Measurements from ENCODE around the gene NKTR.

The NKTR gene

GRCh38 chr3:42682301-42683070, 82.0 kb downstream of the NKTR start:
- no peak for DNase-seq (ENCODE audit: low read depth)

GRCh38 chr3:42683875-42684598, 83.6 kb downstream of the NKTR start:
- no peak for DNase-seq (ENCODE audit: low read depth)

DNA sequence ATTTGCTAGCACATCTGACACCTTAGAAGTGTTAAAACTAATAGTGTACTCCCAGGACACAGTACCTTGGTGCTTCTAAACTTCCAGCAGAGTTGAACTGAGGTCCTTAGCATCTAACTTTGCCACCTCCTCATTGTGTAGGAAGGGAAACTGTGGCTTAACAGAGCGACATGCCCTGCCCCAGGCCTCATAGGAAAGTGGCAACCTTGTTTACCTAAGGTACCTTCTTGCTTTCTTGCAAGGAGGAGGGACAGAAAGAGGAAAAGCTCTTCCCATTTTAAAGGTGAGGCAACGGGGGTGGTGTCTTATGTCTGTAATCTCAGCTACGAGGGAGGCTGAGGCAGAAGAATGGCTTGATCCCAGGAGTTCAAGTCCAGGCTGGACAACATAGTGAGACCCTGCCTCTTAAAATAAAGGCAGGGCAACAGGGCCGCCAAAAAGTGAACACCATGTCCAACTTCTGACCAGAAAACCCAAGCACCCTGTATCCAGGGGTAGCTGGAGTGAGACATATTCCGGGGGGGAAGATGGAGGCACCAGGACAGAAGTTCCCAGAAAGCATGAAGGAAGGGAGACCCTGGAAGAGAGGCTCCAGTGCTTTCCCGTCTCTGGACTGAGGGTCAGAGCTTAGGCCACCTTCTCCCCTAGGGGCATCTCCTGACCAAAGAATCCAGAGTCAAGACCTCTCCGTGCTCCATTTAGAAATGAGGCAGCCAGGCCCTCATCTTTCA, 84.3 kb downstream of the NKTR start:
- no peak for DNase-seq (ENCODE audit: low read depth)

DNA sequence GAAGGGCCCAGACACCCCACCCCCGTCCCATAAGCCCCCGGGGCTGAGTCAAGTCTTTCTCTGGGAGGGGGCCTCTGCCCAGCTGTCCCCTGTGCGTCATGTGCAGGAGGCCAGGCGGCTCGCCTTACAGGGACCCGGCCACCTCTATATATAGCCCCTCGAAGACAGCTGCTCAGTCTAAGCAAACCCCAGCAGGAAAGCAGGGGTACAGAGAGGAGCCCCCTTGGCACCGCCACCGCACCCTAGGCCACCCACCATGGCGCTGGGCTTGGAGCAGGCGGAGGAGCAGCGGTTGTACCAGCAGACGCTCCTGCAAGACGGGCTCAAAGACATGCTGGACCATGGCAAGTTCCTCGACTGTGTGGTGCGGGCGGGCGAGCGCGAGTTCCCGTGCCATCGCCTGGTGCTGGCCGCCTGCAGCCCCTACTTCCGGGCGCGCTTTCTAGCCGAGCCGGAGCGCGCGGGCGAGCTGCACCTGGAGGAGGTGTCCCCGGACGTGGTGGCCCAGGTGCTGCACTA, 84.9 kb downstream of the NKTR start, which contains the start of gene KLHL40:
Gene KLHL40, plus strand, starts transcription at position 175 of the 519 bp plus-strand sequence. Its CDS starts 82 bp downstream, at position 257.
- DNase-seq (ENCODE audit: low read depth): no peak

DNA sequence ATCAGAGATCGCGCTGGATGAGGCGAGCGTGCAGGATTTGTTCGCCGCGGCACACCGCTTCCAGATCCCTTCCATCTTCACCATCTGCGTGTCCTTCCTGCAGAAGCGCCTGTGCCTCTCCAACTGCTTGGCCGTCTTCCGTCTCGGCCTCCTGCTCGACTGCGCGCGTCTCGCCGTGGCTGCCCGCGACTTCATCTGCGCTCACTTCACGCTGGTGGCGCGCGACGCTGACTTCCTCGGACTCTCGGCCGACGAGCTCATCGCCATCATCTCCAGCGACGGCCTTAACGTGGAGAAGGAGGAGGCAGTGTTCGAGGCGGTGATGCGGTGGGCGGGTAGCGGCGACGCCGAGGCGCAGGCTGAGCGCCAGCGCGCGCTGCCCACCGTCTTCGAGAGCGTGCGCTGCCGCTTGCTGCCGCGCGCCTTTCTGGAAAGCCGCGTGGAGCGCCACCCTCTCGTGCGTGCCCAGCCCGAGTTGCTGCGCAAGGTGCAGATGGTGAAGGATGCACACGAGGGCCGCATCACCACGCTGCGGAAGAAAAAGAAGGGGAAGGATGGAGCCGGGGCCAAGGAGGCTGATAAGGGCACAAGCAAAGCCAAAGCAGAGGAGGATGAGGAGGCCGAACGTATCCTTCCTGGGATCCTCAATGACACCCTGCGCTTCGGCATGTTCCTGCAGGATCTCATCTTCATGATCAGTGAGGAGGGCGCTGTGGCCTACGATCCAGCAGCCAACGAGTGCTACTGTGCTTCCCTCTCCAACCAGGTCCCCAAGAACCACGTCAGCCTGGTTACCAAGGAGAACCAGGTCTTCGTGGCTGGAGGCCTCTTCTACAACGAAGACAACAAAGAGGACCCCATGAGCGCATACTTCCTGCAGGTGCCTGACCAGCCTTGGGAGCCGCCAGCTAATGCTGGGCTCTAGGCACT, 85.7 kb downstream of the NKTR start:
- DNase-seq (ENCODE audit: low read depth): no peak

- no peak for DNase-seq (ENCODE audit: low read depth)
These were observed 86.6 kb downstream of the NKTR start for GRCh38 chr3:42686832-42687650.

- DNase-seq (ENCODE audit: low read depth): no peak
These were observed 87.5 kb downstream of the NKTR start for GRCh38 chr3:42688016-42688415.

- DNase-seq (ENCODE audit: low read depth): no peak
These were observed 88.3 kb downstream of the NKTR start for GRCh38 chr3:42688487-42689420.

DNA sequence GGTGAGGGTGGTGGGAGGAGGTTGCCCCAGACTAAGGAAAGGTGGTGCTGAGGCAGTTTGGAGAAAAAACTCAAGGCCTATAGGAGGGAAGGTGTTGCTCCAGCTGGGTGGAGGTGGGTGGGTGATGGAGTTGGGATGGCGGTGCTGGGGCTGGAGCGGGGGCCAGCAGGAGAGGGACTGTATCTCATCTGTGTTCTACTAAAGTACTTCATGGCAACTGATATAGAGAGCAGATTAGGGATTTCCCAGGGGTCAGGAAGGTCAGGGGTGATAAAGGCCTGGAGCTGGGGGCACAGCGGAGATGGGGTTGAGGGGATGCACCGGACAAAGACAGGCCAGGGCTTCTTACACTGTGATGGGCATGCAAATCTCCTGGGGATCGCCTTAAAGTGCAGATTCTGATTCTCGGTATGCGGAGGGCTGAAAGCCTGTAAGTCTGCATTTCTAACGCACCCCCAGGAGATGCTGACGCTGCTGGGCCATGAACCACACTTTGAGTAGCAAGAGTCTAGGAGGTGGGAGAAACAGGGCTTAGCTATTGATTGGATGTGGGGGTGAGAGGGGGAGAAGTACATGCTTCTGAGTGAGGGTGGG, 89.0 kb downstream of the NKTR start:
- no peak for DNase-seq (ENCODE audit: low read depth)

DNA sequence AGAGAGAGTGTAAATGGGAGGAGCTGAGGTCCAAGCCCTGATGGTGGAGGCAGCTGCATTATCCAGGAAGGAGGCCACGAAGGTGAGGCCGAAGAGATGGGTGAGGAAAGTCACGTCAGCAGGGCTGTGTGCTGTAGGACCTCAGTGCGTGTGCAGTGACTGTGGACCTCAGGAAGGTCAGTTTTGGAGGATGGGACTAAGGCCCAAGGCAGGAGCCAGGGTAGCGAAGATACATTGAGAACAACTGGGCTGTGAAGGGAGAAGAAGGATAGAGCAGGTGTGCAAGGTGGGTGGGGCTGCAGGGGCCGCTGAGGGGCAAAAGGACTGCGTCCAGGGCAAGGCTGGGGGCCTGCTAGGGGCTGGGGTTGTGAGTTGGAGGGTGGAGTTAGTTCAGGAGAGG, 89.7 kb downstream of the NKTR start:
- DNase-seq (ENCODE audit: low read depth): no peak

DNA sequence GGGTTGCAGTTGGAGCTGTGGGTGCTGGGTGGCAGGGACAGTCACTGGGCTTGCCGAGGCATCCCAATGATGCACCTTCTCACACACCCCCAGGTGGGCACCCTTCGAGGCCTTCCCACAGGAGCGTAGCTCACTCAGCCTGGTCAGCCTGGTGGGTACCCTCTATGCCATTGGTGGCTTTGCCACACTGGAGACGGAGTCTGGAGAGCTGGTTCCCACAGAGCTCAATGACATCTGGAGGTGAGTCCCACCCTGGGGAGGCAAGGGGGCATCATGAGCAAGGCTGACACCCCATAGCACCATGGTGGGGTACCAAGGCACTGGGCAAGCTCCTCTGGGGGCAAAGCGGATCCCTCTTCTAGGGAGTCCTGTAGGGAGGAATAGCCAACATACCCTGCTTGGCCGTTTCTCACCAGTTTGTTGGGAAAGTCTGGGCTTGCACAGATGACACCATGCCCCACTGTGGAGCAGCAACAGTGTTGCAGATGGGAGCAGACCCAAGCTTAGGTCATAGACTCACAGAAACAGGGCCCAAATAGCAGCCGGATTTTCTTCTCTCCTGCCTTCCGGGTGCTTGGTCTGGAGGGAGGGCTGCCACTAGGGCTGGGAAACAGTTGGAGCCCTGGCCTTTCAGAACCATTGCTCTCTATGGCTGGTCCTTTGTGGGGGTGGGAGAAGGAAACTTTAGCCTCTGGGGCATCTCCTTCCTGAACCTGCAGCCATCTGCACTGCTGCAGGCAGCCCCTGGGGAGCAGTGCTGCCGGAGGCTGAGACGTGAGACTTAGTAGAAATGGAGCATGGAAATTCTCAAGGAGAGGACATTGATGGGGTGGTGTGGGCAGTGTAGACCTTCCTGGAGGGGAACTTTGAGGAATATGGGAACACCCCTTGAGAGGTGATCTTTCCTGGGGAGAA, 90.5 kb downstream of the NKTR start:
- no peak for DNase-seq (ENCODE audit: low read depth)

DNA sequence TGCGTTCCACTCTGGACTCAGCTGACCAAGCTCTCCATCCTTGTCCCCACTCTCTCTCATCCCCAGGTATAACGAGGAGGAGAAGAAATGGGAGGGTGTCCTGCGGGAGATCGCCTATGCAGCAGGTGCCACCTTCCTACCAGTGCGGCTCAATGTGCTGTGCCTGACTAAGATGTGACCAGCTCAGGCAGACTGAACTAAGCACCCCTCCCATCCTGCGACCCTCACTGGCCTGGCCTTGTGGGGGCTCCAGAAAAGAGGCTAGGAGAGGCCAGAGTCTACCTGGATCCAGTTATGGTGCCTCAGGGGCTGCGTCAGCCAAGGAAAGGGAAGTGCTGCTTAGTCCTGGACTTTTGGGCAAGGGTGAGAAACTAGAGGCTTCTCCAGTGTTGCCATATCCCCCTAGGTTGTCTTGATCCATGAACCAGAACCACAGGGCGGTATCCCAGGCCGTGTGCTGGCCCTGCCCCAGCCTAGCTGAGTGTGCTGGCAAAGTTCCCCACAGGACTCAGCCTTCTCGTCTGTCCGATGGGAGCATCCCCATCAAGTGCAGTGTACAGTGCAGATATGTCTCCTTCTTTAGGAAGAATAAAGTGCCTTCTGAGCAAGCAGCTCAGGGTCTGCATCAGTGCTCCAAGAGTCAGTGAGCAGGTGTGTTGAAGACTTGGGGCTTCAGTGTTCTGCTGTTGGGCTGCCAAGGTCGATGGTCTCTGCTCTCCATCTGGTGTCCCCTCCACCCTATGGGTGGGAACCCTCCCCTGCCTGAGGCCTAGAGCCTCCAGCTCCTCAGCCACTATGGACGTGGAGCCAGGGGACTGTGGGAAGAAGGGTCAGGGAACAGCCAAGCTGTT, 91.6 kb downstream of the NKTR start:
- no peak for DNase-seq (ENCODE audit: low read depth)

DNA sequence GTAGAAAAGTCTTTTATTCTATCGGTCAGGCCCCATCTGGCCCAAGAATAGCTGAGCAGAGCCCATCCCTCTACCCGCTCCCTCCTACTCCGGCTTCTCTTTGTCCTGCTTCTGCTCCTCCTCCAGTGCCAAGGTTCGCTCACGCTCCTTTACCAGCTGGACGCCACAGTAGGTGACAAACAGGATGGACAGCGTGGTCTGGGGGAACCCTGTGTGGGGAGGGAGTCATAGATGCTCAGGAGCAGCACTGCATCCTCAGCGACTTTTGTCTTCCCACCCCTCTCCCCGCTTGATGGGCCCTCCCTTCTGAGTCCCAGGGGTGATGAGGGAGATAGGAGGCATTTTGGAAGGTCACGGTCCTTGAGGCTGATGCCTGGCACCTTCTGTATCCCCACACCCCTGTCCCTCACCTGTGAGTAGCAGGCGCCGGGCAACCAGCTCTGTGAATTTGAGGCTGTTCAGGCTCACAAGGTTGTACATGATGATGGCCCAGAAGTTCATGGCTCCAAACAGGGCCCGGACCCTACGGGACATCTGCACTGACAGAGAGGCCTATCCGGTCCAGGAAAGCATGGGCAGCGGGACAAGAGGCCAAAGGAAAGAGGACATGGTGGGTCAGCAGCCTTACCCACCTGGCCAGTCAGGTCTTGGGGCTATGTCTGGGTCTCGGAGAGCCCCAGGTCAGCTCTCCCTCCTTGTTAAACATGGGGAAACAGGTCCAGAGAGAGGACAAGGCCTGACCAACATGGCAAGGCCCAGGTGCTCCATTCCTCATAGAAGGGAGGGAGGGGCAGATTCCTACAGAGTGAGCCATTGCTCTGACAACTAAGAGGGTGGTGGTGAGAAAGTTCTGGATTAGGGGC, 92.4 kb downstream of the NKTR start:
- no peak for DNase-seq (ENCODE audit: low read depth)

GRCh38 chr3:42693530-42693930, 93.0 kb downstream of the NKTR start:
- DNase-seq (ENCODE audit: low read depth): no peak

- no peak for DNase-seq (ENCODE audit: low read depth)
These were observed 93.9 kb downstream of the NKTR start for GRCh38 chr3:42694366-42694765.

Measured in stimulated activated CD8-positive, alpha-beta memory T cell treated with anti-CD3 and anti-CD28 coated beads, Interleukin-7, amount 100 ng/mL, for 24 hours (primary cell).